Measurements from ENCODE around the gene RAPGEF2. TPM values are rescaled to one million over a fixed set of nuclear protein-coding genes. Genes with fewer than 3 reads are reported as not detected.

Gene RAPGEF2
- total and polyA plus RNA-seq, 2 of the 8 experiments (the other 6 are each of a cell fraction or from before 2014, with no cell fraction given): 24.4 to 48.6 TPM

- Histone ChIP-seq H3K27ac (ENCODE audit: low read depth, low read length) (no peak overlapping the region), H3K36me3 (ENCODE audit: control insufficient read depth in 2 of 4, insufficient read depth in 4 of 4, low read length in 3 of 4) (no peaks in the 10 kb centered on the region), H3K18ac (ENCODE audit: extremely low read depth, low read length) (no peak overlapping the region), H2BK15ac (ENCODE audit: low read length) (no peak overlapping the region), H3K56ac (replicated peaks; ENCODE audit: insufficient read length, low read depth, low read length) (no peak overlapping the region), H2BK5ac (ENCODE audit: low read depth, low read length) (no peak overlapping the region), H3K9me3 (ENCODE audit: insufficient read depth in 2 of 2, low read depth in 1 of 2, low read length in 1 of 2) (no peaks in the 10 kb centered on the region), H3K23me2 (ENCODE audit: low read depth, low read length) (no peaks in the 10 kb centered on the region), H3K14ac (ENCODE audit: insufficient read length) (no peak overlapping the region), H4K91ac (replicated peaks; ENCODE audit: insufficient read length, low read length) (no peak overlapping the region), H4K5ac (ENCODE audit: insufficient read length, low read depth, low read length) (no peak overlapping the region), H3K23ac (ENCODE audit: insufficient read length) (no peak overlapping the region), H3K79me1 (ENCODE audit: low read depth, low read length) (no peaks in the 10 kb centered on the region), H2BK120ac (replicated peaks; ENCODE audit: low read depth, low read length) (no peak overlapping the region), H2BK20ac (ENCODE audit: low read length) (no peak overlapping the region), H3K4ac (replicated peaks; ENCODE audit: insufficient read length, low read depth, low read length) (no peak overlapping the region), H4K8ac (ENCODE audit: extremely low read depth, insufficient read depth, low read length) (no peak overlapping the region), H3K4me1 (replicated peaks in 1 of 4; ENCODE audit: control insufficient read depth in 3 of 4, insufficient read depth in 4 of 4, low read length in 3 of 4) (peaks cover 2 to 6% (median 5%) of the 10 kb centered on the region in 4 experiments; a peak in 5 of 7 replicates), H4K20me1 (replicated peaks in 1 of 2; ENCODE audit: control insufficient read depth in 1 of 2, insufficient read depth in 2 of 2, low read length in 2 of 2) (no peaks in the 10 kb centered on the region), H3K79me2 (ENCODE audit: control insufficient read depth in 1 of 2, insufficient read depth in 2 of 2, low read length in 2 of 2) (peaks cover 0 to 84% of the 10 kb centered on the region in 2 experiments; a peak in 3 of 4 replicates), H3K4me3 (ENCODE audit: extremely low read depth in 1 of 4, insufficient read depth in 2 of 4, low read depth in 3 of 4, low read length in 4 of 4) (peak overlapping the region in 1 of 4 experiments; percentile 26; a peak in 1 of 8 replicates), H2BK12ac (ENCODE audit: low read depth, low read length) (no peak overlapping the region), H2AFZ (ENCODE audit: low read length) (no peak overlapping the region), H2AK5ac (ENCODE audit: low read depth, low read length) (no peak overlapping the region), H3K4me2 (ENCODE audit: insufficient read depth in 1 of 2, low read depth in 2 of 2, low read length in 2 of 2) (peak overlapping the region; percentile 31 to 48), H3K9ac (replicated peaks in 1 of 4; ENCODE audit: extremely low read depth in 1 of 4, low read depth in 3 of 4, low read length in 3 of 4) (peak overlapping the region in 1 of 4 experiments; percentile 13; a peak in 1 of 7 replicates), H3K27me3 (replicated peaks in 1 of 4; ENCODE audit: control insufficient read depth in 3 of 4, extremely low read depth in 1 of 4, insufficient read depth in 3 of 4, low read length in 3 of 4) (no peaks in the 10 kb centered on the region)
- DNase-seq (ENCODE audit: low read depth in 1 of 2, low spot score in 2 of 2) (no peak), FAIRE-seq (no peak)
- 24% methylated on average over 6 of the region's 6 CpGs; no CpG with 5 or more reads in 1 of the 2 experiments for WGBS, 2 experiments (ENCODE audit: extremely low coverage in 1 of 2, insufficient coverage in 1 of 2, insufficient read length in 1 of 2, insufficient replicate concordance in 2 of 2, low coverage in 1 of 2, low lambda C conversion rate in 2 of 2, missing lambda C conversion rate in 1 of 2)
- CTCF ChIA-PET (ENCODE audit: partially characterized antibody): interaction anchor here (0.8 to 1.4 kb wide), 2 partner anchors 10 to 16 kb away, joined by 3 read pairs; no protein-coding TSS in a partner anchor
- POLR2A ChIA-PET (ENCODE audit: partially characterized antibody): no interaction called here
Measured at GRCh38 chr4:159131564-159131963, 28.7 kb downstream of the RAPGEF2 start.

Measured in H1 (cell line).